Astrocyte of the hippocampus (primary cell): ENCODE measurements around the gene KRT79.

Experiments
- DNase-seq: peaks from one replicate; pipeline ENCODE4 v3.0.0; 2011; ENCODE audit warnings: low read depth, low spot score

KRT79 gene

DNA sequence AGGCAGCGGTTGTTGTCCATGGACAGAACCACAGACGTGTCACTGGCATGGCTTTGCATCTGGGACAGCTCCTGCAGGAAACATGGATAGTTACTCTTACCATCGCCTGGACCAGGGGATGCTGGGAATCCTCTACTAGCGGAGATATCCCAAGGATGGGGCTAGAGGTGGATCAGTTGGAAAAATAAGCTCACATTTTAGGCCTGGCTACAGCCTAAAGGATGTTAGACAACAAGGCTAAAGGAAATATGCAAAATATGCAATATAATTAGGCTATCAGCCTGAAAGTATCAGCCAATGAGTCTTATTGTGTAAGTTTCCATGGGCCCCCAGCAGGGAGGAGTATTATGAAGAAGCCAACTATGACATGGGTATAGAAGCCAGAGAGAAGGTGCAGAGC lies 61.9 kb downstream of the KRT79 start:
- DNase-seq = no peak

GRCh38 chr12:52771505-52771904 lies 62.6 kb downstream of the KRT79 start:
- no peak for DNase-seq
